GM21576 (cell line): ENCODE data around the gene PMPCA.

Experiments used
- ATAC-seq: cut with Tn5 transposase; IDR thresholded peaks from one replicate; pipeline ENCODE4 v1.9.1; 2021; ENCODE audit warnings: mild to moderate bottlenecking, moderate library complexity; ENCODE audit not compliant: unreplicated experiment

The PMPCA gene

GRCh38 chr9:136451221-136451877, 40.9 kb downstream of the PMPCA start:
- no peak for ATAC-seq

DNA sequence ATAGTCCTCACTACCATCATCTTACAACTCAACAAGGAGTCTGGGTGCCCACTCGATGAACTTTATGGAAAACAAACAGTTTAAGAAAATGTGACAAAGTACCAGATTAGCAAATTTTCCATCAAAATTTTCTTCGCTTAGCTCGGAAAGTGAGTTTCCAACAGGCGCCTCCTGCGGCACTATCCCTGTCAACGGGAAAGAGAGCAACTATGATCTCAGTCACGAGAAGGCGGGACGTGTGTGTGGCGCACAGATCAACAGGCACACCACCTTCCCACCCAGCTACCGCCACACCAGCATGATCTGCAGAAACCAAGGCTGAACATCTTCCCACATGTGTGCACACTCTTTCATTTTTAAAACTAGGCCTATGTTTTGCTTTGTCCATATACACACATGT, 42.9 kb downstream of the PMPCA start:
- ATAC-seq = no peak

DNA sequence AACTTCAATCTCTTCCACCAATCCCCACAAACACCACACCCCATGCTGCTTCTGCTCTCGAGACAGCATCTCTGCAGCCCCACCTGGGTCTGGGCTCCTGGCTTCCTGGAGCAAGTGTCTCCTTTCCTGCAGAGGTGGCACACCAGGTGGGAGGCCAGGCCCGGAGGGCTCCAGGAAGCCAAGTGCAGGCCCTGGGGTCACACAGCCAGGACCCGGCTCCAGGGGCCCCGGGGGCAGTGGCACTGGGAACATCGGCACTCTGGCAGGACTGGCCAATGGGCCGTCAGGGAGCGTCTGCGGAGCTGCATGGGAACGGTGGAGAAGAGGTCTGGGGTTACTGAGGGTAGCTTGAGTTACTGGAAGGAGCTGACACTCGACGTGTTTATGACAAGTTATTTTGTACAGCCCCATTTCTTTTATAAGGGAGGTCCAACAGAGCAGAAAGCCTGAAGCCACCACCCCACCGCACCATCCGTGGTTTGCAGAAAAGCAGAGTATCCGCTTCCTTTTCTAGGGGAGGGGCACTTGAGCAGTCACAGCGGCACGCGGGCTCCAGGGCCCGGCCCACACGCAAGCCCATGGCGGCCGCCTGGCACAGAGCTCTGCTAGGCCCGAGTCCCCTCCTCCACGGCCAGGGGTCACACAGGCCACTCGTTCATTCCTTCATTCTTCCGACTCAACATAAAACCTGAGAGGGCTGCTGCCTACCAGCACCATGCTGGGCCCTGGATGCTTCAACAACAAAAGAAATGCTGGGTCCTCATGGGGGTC, 43.8 kb downstream of the PMPCA start:
- ATAC-seq = no peak

- no peak for ATAC-seq
These were observed 44.9 kb downstream of the PMPCA start for GRCh38 chr9:136455043-136456002.

- no peak for ATAC-seq
These were observed 45.8 kb downstream of the PMPCA start for GRCh38 chr9:136456258-136456657.

GRCh38 chr9:136457326-136457725, 46.9 kb downstream of the PMPCA start:
- no peak for ATAC-seq

DNA sequence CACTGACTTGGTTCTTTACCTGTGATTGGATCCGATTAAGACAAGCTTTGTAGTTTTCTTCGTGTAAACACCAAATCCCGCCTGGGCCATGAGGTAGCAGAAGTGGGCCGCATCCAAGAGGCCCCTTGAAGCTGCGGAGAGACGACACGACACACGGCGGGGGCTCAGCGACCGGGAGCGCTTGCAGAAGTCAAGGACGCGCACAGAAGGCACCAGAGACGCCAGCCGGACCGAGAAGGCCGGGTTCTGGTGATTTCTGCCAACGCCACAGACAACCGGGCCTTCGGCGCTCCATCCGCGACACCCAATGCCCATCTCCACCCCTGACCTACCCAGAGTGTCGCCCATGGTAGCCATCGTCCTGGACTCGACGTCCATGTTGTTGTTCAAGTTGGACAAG, 49.0 kb downstream of the PMPCA start:
- no peak for ATAC-seq

GRCh38 chr9:136460772-136461325, 50.4 kb downstream of the PMPCA start:
- ATAC-seq = no peak

DNA sequence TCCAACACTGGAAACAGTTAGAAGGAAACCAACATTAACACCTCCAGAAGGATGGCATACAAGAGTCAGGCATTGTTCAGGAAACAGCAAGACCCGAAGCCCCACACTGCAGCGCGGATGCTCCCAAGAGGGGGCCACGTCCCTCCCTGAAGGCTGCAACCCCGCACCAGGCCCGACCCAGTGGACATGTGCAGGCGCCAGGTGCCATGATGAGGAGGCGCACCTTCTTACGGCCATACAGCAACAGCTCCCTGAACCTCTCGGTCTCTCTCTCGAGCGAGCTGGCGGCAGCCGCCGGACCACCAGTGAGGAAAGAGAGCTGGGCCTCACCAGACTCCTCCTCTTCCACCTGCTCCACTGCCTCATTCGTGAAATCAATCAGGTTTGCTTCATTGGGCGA, 52.2 kb downstream of the PMPCA start:
- ATAC-seq = no peak

- no peak for ATAC-seq
These were observed 53.1 kb downstream of the PMPCA start for GRCh38 chr9:136463578-136463977.

- ATAC-seq = no peak
These were observed 53.8 kb downstream of the PMPCA start for GRCh38 chr9:136464241-136464640.

GRCh38 chr9:136465500-136466154, 55.2 kb downstream of the PMPCA start:
- ATAC-seq = no peak

GRCh38 chr9:136466155-136466541, 55.7 kb downstream of the PMPCA start:
- no peak for ATAC-seq

DNA sequence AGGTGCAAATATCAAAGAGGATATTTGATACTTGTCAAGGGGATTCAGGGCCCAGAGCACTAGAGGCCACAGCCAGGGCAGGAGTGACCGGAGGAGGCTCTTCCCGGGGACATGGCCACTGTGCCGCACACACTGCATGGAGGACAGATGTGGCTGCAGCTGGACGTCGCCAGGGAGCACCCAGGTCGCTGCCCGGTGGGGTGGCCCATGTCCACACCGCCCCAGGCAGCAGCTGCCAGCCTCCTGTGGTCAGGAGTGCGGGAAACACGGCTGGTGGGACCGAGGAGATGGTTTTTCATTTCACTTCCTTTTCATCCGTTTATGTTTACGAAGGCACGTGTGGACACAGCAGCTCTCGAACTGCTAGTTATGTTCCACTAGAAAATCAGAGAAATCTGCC, 57.3 kb downstream of the PMPCA start:
- ATAC-seq = no peak

GRCh38 chr9:136470356-136470755, 59.9 kb downstream of the PMPCA start:
- ATAC-seq = no peak

DNA sequence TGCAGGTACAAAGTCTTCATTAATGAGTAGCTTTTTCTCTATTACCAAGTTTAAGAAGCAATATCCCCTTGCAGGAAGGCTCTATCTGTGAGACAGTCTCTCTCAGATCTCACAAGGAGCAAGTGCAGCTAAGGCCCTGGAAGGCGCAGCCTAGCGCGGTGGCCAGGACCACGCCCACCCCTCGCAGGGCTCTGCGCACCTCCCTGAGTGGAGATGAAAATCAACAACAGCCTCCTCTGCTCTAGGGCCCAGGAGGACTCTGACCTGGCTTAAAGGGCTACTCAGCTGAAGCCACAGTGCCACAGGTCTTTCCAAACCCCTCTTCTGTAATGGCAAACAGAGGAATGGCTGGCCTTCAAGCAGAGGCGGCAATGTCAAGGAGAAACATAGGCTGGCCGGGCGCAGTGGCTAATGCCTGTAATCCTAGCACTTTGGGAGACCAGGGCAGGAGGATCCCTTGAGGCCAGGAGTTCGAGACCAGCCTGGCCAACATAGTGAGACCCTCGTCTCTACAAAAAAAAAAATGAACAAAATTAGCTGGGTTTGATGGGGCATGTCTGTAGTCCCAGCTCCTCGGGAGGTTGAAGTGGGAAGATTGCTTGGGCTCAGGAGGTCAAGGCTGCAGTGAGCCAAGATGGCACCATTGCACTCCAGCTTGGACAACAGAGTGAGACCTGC, 60.5 kb downstream of the PMPCA start:
- ATAC-seq = no peak

GRCh38 chr9:136471802-136472487, 61.5 kb downstream of the PMPCA start:
- ATAC-seq = no peak

DNA sequence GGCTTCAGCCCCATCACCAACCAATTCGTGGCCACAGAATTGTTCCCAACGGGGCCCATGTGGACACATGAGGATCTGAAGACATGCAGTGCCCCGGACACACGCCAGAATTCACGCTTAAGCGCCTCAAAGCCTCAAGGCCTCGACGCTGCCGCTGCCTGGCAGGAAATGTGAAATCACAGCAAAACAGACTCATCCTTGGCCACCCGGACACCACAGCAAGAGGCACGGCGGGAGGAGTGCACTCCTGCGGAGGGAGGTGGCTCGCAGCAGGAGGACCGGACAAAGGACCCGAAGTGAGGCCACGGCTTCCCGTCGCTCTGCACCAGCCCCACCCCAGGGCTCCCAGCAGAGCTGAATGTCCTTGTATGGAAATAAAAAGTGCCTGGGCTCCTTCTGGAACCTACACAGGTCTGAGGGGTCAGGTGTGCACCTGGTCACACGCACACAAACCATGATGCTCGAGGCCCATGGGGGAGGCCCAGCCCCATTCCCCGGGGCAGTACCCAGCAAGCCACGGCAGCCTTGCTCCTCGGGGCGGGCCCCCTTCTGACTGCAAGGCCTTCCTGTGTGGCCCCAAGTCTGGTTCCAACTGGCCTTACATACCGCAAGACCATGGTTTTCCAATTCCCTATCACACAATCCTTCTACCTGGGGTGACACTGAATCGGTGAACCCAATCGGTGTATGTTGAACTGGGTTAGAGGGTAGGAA, 62.3 kb downstream of the PMPCA start:
- ATAC-seq = no peak

DNA sequence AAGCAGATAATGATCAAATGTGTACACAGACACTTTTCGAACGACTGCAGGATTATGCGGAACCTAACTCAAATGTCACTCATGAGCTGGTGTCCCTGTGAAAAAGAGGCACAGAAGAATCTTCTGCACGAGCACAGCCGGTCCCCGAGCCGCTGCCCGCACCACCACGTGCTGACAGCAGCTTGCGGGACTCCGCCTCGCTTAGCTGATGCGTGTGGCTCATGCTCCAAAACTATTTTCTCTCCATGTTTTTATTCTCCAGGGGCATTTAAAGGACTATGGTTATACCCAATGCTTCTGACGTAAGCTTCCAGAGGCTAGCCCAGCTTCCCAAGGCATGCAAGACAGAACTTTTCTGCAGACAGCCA, 62.9 kb downstream of the PMPCA start:
- ATAC-seq = no peak
